ENCODE results near the gene UBE2L5. TPM values are rescaled to one million over a fixed set of nuclear protein-coding genes. Genes with fewer than 3 reads are reported as not detected.

The UBE2L5 gene
- total and polyA plus RNA-seq, 2 of the 4 experiments (the other 2 are of a cell fraction) = 0.18 TPM; not detected in 1

- Histone ChIP-seq H3K27me3 (ENCODE audit: control insufficient read depth, insufficient read depth, low read length) (no peaks in the 10 kb centered on the region), H3K56ac (ENCODE audit: extremely low read depth, insufficient read depth, low read length) (no peak overlapping the region), H4K20me1 (ENCODE audit: insufficient read depth, low read length) (no peaks in the 10 kb centered on the region), H3K27ac (ENCODE audit: insufficient read depth, low read length) (no peak overlapping the region), H3K4me3 (ENCODE audit: insufficient read depth, low read depth, low read length) (no peak overlapping the region), H4K8ac (ENCODE audit: low read depth in 2 of 2, low read length in 2 of 2) (no peak overlapping the region), H3K36me3 (ENCODE audit: control insufficient read depth, insufficient read depth, low read length) (no peaks in the 10 kb centered on the region), H2BK5ac (ENCODE audit: low read depth, low read length, poor library complexity, severe bottlenecking) (no peak overlapping the region), H4K91ac (ENCODE audit: insufficient read depth, low read depth, low read length) (no peak overlapping the region), H3K14ac (replicated peaks; ENCODE audit: low read depth, low read length) (no peak overlapping the region), H3K9me1 (ENCODE audit: insufficient read depth, low read length) (peaks cover 4% of the 10 kb centered on the region), H2AFZ (replicated peaks; ENCODE audit: low read length, poor library complexity) (no peak overlapping the region), H2AK9ac (replicated peaks; ENCODE audit: low read depth, low read length, poor library complexity) (no peak overlapping the region), H3K4ac (ENCODE audit: low read depth, low read length) (no peak overlapping the region), H3K23ac (ENCODE audit: low read depth, low read length) (no peak overlapping the region), H3K4me2 (ENCODE audit: low read depth, low read length) (no peak overlapping the region), H2BK15ac (ENCODE audit: low read depth, low read length) (no peak overlapping the region), H2AK5ac (ENCODE audit: low read depth, low read length) (no peak overlapping the region), H3K18ac (ENCODE audit: low read depth, low read length) (no peak overlapping the region), H3K79me1 (ENCODE audit: low read depth in 1 of 2, low read length in 2 of 2) (no peaks in the 10 kb centered on the region), H3K9me3 (ENCODE audit: control insufficient read depth, insufficient read depth, low read length) (no peaks in the 10 kb centered on the region), H4K5ac (ENCODE audit: low read depth, low read length) (no peak overlapping the region), H2BK20ac (ENCODE audit: low read depth, low read length) (no peak overlapping the region), H3K4me1 (ENCODE audit: control insufficient read depth, insufficient read depth, low read length) (peaks cover 4% of the 10 kb centered on the region), H3K9ac (ENCODE audit: low read depth, low read length) (no peak overlapping the region), H2BK120ac (ENCODE audit: low read depth, low read length) (no peak overlapping the region)
- TF ChIP-seq, protein P1, sequence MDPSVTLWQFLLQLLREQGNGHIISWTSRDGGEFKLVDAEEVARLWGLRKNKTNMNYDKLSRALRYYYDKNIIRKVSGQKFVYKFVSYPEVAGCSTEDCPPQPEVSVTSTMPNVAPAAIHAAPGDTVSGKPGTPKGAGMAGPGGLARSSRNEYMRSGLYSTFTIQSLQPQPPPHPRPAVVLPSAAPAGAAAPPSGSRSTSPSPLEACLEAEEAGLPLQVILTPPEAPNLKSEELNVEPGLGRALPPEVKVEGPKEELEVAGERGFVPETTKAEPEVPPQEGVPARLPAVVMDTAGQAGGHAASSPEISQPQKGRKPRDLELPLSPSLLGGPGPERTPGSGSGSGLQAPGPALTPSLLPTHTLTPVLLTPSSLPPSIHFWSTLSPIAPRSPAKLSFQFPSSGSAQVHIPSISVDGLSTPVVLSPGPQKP (IDR thresholded peaks at IDR 0.05; ENCODE audit: borderline replicate concordance, low read depth, low read length) = no peak
- TF ChIP-seq MAFK (IDR thresholded peaks at IDR 0.05; ENCODE audit: low read depth, low read length) (no peak), NFE2L2 (IDR thresholded peaks at IDR 0.05; ENCODE audit: low read depth, low read length) (no peak), SMC3 (IDR thresholded peaks at IDR 0.05; ENCODE audit: low read depth, low read length) (no peak), RFX5 (IDR thresholded peaks at IDR 0.05; ENCODE audit: low read depth, low read length) (no peak), POLR2A (IDR thresholded peaks at IDR 0.05; ENCODE audit: low read depth, low read length) (no peak), FOS (IDR thresholded peaks at IDR 0.05; ENCODE audit: low read depth, low read length) (no peak), RAD21 (IDR thresholded peaks at IDR 0.05; ENCODE audit: low read length) (no peak), MXI1 (IDR thresholded peaks at IDR 0.05; ENCODE audit: borderline replicate concordance, low read depth, low read length) (no peak), MAZ (IDR thresholded peaks at IDR 0.05; ENCODE audit: borderline replicate concordance, low read depth, low read length) (no peak)
- TF ChIP-seq, protein P2, sequence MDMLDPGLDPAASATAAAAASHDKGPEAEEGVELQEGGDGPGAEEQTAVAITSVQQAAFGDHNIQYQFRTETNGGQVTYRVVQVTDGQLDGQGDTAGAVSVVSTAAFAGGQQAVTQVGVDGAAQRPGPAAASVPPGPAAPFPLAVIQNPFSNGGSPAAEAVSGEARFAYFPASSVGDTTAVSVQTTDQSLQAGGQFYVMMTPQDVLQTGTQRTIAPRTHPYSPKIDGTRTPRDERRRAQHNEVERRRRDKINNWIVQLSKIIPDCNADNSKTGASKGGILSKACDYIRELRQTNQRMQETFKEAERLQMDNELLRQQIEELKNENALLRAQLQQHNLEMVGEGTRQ (IDR thresholded peaks at IDR 0.05; ENCODE audit: low read depth, low read length) = no peak
- POLR2A ChIA-PET (ENCODE audit: unreplicated experiment) = no interaction called here
- DNase-seq (no peak), ATAC-seq (ENCODE audit: low read depth) (no peak)
- in situ Hi-C loops (cut with MboI; ENCODE audit: low sequenced_read_pairs) = no loop called here
- intact Hi-C loops (cut with micrococcal nuclease) = no loop called here
- dilution Hi-C loops (cut with HindIII; ENCODE audit: low sequenced_read_pairs, unreplicated experiment) = no loop called here
- CTCF ChIA-PET = no interaction called here
- WGBS, 2 experiments (ENCODE audit: extremely low coverage in 2 of 2, insufficient read length in 1 of 2) = 60% methylated on average over 1 of the region's 5 CpGs; no CpG with 5 or more reads in 1 of the 2 experiments
- BruUV-seq (replicated peaks) = no TSS peak
These were observed 45.6 kb upstream of the UBE2L5 start for GRCh38 chr13:30376426-30377311.
